ENCODE measurements around the gene RBM20. TPM values are rescaled to one million over a fixed set of nuclear protein-coding genes. Genes with fewer than 3 reads are reported as not detected.

RBM20 gene
- total RNA-seq, 1 donor from 2014 or later: 3.3 TPM

- no peak overlapping the region for H3K4me3 ChIP-seq (ENCODE audit: low read depth, low read length)
- DNase-seq (ENCODE audit: low read depth): no peak
- TF ChIP-seq, protein P1, sequence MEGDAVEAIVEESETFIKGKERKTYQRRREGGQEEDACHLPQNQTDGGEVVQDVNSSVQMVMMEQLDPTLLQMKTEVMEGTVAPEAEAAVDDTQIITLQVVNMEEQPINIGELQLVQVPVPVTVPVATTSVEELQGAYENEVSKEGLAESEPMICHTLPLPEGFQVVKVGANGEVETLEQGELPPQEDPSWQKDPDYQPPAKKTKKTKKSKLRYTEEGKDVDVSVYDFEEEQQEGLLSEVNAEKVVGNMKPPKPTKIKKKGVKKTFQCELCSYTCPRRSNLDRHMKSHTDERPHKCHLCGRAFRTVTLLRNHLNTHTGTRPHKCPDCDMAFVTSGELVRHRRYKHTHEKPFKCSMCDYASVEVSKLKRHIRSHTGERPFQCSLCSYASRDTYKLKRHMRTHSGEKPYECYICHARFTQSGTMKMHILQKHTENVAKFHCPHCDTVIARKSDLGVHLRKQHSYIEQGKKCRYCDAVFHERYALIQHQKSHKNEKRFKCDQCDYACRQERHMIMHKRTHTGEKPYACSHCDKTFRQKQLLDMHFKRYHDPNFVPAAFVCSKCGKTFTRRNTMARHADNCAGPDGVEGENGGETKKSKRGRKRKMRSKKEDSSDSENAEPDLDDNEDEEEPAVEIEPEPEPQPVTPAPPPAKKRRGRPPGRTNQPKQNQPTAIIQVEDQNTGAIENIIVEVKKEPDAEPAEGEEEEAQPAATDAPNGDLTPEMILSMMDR (IDR thresholded peaks at IDR 0.05; ENCODE audit: insufficient read depth, low read length, poor library complexity, severe bottlenecking): no peak
These were observed 166.5 kb downstream of the RBM20 start for GRCh38 chr10:110810625-110811024.

GRCh38 chr10:110811791-110812581, 167.8 kb downstream of the RBM20 start:
- DNase-seq (ENCODE audit: low read depth): no peak
- H3K36me3 ChIP-seq (ENCODE audit: control insufficient read depth, insufficient read depth, low read length): no peaks in the 10 kb centered on the region
- TF ChIP-seq, protein P1 (IDR thresholded peaks at IDR 0.05; ENCODE audit: insufficient read depth, low read length, poor library complexity, severe bottlenecking): no peak
- no peaks in the 10 kb centered on the region for H3K27me3 ChIP-seq (ENCODE audit: control insufficient read depth, insufficient read depth, low read length)
- H3K4me3 ChIP-seq (ENCODE audit: low read depth, low read length): no peak overlapping the region

More at GRCh38 chr10:110810625-110811024, 166.5 kb downstream of the RBM20 start:
- Histone ChIP-seq H3K36me3 (ENCODE audit: control insufficient read depth, insufficient read depth, low read length) (no peaks in the 10 kb centered on the region), H3K27me3 (ENCODE audit: control insufficient read depth, insufficient read depth, low read length) (no peaks in the 10 kb centered on the region)

- Histone ChIP-seq H3K36me3 (ENCODE audit: control insufficient read depth, insufficient read depth, low read length) (no peaks in the 10 kb centered on the region), H3K27me3 (ENCODE audit: control insufficient read depth, insufficient read depth, low read length) (no peaks in the 10 kb centered on the region), H3K4me3 (ENCODE audit: low read depth, low read length) (no peak overlapping the region)
- TF ChIP-seq, protein P1 (IDR thresholded peaks at IDR 0.05; ENCODE audit: insufficient read depth, low read length, poor library complexity, severe bottlenecking): no peak
- no peak for DNase-seq (ENCODE audit: low read depth)
These were observed 168.4 kb downstream of the RBM20 start for GRCh38 chr10:110812583-110812982.

GRCh38 chr10:110813743-110814472, 169.8 kb downstream of the RBM20 start:
- TF ChIP-seq, protein P1 (IDR thresholded peaks at IDR 0.05; ENCODE audit: insufficient read depth, low read length, poor library complexity, severe bottlenecking): no peak
- H3K27me3 ChIP-seq (ENCODE audit: control insufficient read depth, insufficient read depth, low read length): no peaks in the 10 kb centered on the region

GRCh38 chr10:110815354-110816004, 171.3 kb downstream of the RBM20 start:
- no peak overlapping the region for H3K4me3 ChIP-seq (ENCODE audit: low read depth, low read length)
- H3K27me3 ChIP-seq (ENCODE audit: control insufficient read depth, insufficient read depth, low read length): no peaks in the 10 kb centered on the region
- H3K36me3 ChIP-seq (ENCODE audit: control insufficient read depth, insufficient read depth, low read length): no peaks in the 10 kb centered on the region
- DNase-seq (ENCODE audit: low read depth): no peak
- TF ChIP-seq, protein P1 (IDR thresholded peaks at IDR 0.05; ENCODE audit: insufficient read depth, low read length, poor library complexity, severe bottlenecking): no peak

More at GRCh38 chr10:110813743-110814472, 169.8 kb downstream of the RBM20 start:
- Histone ChIP-seq H3K4me3 (ENCODE audit: low read depth, low read length) (no peak overlapping the region), H3K36me3 (ENCODE audit: control insufficient read depth, insufficient read depth, low read length) (no peaks in the 10 kb centered on the region)
- no peak for DNase-seq (ENCODE audit: low read depth)
